Measurements from ENCODE around the gene ABCF1.

GRCh38 chr6:30618270-30618797, 47.1 kb downstream of the ABCF1 start:
- TF ChIP-seq CTCF (IDR thresholded peaks at IDR 0.05) = no peak
- no peak for TF ChIP-seq POLR2A (IDR thresholded peaks at IDR 0.05)

All from uterus (tissue), 2 donors.